Natural killer cell treated with Interleukin-12 subunit alpha and Interleukin-12 subunit beta and Interleukin-15 and Interleukin-18, amount 100 ng/mL, for 72 hours (primary cell): ENCODE measurements around the gene TGFBI. TPM values are rescaled to one million over a fixed set of nuclear protein-coding genes. Genes with fewer than 3 reads are reported as not detected.

Source experiments
- ATAC-seq, 2 donors: fragments of 150-1000 bp; cut with Tn5 transposase in 1 of 2; sonication (Bioruptor Pico), chemical (Tn5 transposase) in 1 of 2; 2 replicates each; pipeline ENCODE4 v1.10.0; 2021
- DNase-seq: peaks from one replicate; pipeline ENCODE4 v3.0.0; 2022; ENCODE audit warnings: low spot score
- H3K27ac Mint-ChIP-seq, 2 donors: 1 replicate in 1 of 2; 2 replicates in 1 of 2; pipeline ENCODE4 v1.8.0; 2022; ENCODE audit warnings: mixed read lengths in 2 of 2, mild to moderate bottlenecking in 1 of 2, moderate library complexity in 1 of 2
- H3K27me3 Mint-ChIP-seq, 2 donors: 1 replicate in 1 of 2; 2 replicates in 1 of 2; pipeline ENCODE4 v1.8.0; 2022; ENCODE audit warnings: mixed read lengths in 2 of 2
- H3K36me3 Mint-ChIP-seq: one replicate; pipeline ENCODE4 v1.8.0; 2022; ENCODE audit warnings: mixed read lengths
- H3K4me1 Mint-ChIP-seq, 2 donors: 1 replicate in 1 of 2; 2 replicates in 1 of 2; pipeline ENCODE4 v1.8.0; 2022; ENCODE audit warnings: low read depth in 2 of 2, mixed read lengths in 2 of 2, mild to moderate bottlenecking in 1 of 2
- H3K4me3 Mint-ChIP-seq: one replicate; pipeline ENCODE4 v1.8.0; 2022; ENCODE audit warnings: mixed read lengths
- H3K9me3 Mint-ChIP-seq: 2 replicates; pipeline ENCODE4 v1.8.0; 2022; ENCODE audit warnings: mixed read lengths
- total RNA-seq, 2 donors: library from RNA; stranded (reverse); gene quantifications; one replicate each; pipeline ENCODE4 v1.2.3, GENCODE V29; 2022

Gene TGFBI
- total RNA-seq, 2 donors from 2014 or later = not detected

DNA sequence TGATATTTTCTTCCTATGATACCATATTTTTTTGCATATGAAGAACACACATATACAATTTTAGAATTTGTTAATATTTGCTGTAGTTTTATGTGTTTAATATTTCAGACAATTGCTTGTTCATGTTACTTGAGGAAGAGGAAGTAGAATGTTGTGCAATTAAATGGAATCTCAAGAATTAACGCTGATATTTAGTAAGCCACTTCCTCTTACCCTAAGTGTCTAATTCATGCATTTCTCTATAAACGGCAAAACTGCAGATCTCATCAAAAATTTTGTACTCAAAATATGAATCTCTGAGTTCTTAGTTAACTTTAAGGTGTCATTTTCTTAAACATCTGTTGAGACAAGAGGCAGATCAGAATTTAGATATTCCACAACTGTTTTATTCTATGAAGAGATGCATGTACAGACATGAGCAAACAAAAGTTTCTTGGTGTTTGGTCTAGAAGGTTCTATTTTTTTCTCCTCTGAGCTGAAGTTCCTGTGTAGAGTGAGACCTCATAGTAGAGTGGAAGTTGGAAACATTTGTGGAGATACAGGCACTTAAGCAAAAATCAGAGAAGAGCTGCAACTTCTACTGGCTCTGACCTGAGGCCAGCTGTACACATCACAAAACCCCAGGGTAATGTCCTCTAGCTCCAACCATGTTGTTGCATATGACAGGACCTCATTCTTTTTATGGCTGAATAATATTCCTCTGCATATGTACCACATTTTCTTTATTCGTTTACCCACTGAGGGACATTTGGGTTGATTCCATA, 16.6 kb upstream of the TGFBI start:
- no peak for DNase-seq
- Mint-ChIP-seq H3K27ac (peak overlapping the region in 1 of 2 donors; percentile 24), H3K4me3 (no peak overlapping the region), H3K4me1 (peaks cover 4 to 11% of the 10 kb centered on the region in 2 donors), H3K9me3 (no peaks in the 10 kb centered on the region), H3K27me3 (peaks cover 41 to 57% of the 10 kb centered on the region in 2 donors), H3K36me3 (no peaks in the 10 kb centered on the region)
- ATAC-seq = no peak

DNA sequence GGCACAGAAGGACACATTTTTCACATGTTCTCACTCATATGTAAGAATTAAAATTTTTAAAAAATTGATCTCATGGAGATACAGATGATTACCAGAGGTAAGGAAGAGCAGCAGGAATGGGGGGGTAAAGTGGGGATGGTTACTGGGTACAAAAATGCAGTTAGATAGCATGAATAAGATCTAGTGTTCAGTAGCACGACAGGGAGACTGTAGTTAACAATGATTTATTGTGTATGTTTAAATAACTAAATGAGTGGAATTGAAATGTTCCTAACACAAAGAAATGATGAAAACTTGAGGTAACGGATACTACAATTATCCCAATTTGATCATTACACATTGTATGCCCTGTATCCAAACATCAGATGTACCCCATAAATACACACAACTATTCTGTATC, 15.2 kb upstream of the TGFBI start:
- ATAC-seq (no peak), DNase-seq (no peak)
- H3K9me3 Mint-ChIP-seq = no peaks in the 10 kb centered on the region
- no peak overlapping the region for H3K27ac Mint-ChIP-seq
- H3K4me1 Mint-ChIP-seq = peaks cover 4 to 11% of the 10 kb centered on the region in 2 donors
- H3K27me3 Mint-ChIP-seq = peaks cover 37 to 50% of the 10 kb centered on the region in 2 donors
- H3K36me3 Mint-ChIP-seq = no peaks in the 10 kb centered on the region
- H3K4me3 Mint-ChIP-seq = no peak overlapping the region

DNA sequence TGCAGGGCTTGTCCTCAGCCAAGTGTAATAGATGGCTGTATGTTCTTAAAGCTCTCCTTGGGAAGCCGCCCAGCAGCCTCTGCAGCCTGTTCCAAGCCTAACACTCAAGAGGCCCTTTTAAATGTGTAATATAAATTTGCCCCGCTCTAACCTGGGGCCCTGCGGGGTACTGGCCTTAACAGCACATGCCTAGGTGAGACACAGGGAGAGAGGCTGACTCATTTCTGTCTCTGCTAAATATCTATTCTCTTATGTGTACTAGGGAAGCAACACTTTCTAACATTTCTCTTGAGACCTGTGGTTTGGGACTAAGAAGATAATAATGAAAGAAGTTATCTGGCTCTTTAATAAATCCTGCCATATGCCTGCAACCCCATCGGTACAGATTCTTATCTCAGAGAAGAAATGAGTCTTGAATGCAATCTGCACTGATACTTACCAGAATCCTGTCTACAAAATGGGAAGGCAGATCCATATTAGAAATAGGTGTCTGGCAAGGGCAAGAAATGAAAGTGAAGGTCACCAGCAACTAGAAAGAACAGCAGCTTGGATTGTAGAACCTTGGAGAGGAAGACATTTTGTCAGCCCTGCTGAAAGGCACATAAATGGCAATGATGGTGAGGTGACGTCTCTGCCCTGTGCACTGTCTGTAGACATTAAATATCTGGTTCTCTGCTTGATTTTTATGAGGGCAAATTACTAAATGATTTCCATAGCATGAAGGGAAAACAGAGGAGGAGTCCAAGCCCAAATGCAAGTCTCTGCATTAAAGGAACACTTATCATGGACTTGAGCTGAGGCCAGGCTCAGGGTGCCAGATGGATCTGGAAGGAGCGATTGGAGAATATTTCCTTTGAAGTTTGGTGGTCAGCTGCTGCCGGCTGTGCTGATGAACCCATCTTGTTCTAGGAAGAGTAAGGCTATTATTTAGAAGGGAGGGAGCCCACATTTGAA, 14.5 kb upstream of the TGFBI start:
- no peaks in the 10 kb centered on the region for H3K9me3 Mint-ChIP-seq
- H3K36me3 Mint-ChIP-seq = no peaks in the 10 kb centered on the region
- H3K27ac Mint-ChIP-seq = no peak overlapping the region
- H3K27me3 Mint-ChIP-seq = peaks cover 37 to 50% of the 10 kb centered on the region in 2 donors
- peaks cover 4 to 11% of the 10 kb centered on the region in 2 donors for H3K4me1 Mint-ChIP-seq
- ATAC-seq (no peak), DNase-seq (no peak)
- H3K4me3 Mint-ChIP-seq = no peak overlapping the region

DNA sequence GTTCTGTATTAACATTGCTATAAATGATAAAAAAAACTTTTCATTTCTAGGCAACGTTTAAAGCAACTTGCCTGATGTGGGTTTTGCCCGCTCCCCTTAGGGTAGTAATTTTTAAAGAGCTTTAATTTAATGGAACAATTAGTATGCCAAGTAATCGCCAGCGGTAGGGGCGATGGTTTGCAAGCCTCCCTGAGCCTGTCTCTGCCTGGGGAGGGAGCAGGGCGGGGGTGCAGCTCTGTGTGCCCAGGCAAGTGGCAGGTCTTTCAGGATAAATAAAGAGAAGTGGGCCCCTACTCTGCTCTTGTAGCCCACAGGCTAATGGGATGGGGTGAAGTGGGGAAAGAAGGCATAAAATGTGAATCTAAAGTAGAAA, 13.8 kb upstream of the TGFBI start:
- no peak for ATAC-seq
- Mint-ChIP-seq H3K4me3 (no peak overlapping the region), H3K4me1 (peaks cover 4 to 12% of the 10 kb centered on the region in 2 donors), H3K27ac (no peak overlapping the region), H3K9me3 (no peaks in the 10 kb centered on the region), H3K36me3 (no peaks in the 10 kb centered on the region), H3K27me3 (peaks cover 37 to 50% of the 10 kb centered on the region in 2 donors)
- no peak for DNase-seq

DNA sequence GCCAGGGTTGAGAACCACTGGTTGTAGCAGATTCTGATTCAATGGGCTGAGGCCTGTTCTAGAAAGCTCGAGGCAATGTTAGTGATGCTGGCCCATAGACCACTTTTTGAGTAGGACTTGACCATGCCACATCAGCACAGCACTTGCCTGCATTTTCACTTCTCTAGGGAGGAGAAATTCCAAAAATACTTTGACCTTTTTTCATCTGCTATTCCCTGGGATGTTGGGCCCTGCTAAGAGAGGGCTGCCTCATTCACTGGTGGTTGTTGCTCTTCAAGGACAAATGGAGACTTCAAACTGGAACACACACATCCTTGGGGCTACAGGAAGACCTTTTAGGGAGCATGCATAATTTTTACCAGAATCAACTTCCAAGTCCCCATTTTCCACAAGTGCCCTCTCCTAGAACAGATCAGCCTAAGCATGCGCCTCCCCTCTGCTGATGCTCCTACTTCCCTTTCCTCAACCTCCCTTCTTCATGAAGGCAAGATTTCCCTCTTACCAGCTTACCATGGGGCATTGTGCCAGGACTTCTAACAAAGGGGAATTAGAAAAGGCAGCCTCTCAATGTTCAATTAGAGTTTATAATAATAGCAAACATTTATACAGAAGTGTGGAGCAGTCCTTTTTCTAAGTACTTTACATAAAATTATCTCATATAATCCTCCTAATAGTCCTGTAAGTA, 12.7 kb upstream of the TGFBI start:
- Mint-ChIP-seq H3K9me3 (no peaks in the 10 kb centered on the region), H3K36me3 (no peaks in the 10 kb centered on the region), H3K4me1 (peaks cover 7 to 21% of the 10 kb centered on the region in 2 donors), H3K27ac (no peak overlapping the region), H3K4me3 (no peak overlapping the region), H3K27me3 (peaks cover 32 to 40% of the 10 kb centered on the region in 2 donors)
- no peak for DNase-seq
- no peak for ATAC-seq

DNA sequence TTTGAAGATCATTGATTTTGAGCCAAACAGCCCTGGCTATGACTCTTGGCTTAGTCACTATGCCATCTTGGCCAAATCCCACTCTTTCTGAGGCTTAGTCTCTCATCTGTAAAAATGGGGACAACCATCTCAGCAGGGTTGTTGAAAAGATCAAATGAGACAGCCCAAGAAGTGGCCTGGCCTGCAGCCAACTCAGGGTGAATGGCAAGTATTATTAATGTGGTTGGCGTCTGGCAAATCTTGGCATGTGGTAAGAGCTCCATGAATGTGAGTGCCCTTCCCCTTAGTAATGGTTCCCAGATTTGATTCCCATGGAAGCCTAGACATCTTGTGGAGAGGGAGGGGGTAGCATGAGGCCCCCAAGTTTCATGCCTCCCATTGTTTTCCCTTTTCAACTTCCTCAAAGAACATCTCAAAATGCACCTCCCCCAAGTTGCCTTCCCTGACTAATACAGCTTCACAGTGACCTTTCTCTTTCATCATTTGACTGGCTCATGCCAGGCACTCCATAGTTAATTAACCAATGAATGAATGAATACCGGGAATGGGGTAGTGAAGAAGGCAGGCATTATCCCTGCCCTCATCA, 11.8 kb upstream of the TGFBI start:
- H3K36me3 Mint-ChIP-seq = no peaks in the 10 kb centered on the region
- H3K4me3 Mint-ChIP-seq = no peak overlapping the region
- no peak overlapping the region for H3K27ac Mint-ChIP-seq
- peaks cover 7 to 14% of the 10 kb centered on the region in 2 donors for H3K4me1 Mint-ChIP-seq
- no peak for ATAC-seq
- DNase-seq = no peak
- peaks cover 30 to 31% of the 10 kb centered on the region in 2 donors for H3K27me3 Mint-ChIP-seq
- H3K9me3 Mint-ChIP-seq = no peaks in the 10 kb centered on the region

DNA sequence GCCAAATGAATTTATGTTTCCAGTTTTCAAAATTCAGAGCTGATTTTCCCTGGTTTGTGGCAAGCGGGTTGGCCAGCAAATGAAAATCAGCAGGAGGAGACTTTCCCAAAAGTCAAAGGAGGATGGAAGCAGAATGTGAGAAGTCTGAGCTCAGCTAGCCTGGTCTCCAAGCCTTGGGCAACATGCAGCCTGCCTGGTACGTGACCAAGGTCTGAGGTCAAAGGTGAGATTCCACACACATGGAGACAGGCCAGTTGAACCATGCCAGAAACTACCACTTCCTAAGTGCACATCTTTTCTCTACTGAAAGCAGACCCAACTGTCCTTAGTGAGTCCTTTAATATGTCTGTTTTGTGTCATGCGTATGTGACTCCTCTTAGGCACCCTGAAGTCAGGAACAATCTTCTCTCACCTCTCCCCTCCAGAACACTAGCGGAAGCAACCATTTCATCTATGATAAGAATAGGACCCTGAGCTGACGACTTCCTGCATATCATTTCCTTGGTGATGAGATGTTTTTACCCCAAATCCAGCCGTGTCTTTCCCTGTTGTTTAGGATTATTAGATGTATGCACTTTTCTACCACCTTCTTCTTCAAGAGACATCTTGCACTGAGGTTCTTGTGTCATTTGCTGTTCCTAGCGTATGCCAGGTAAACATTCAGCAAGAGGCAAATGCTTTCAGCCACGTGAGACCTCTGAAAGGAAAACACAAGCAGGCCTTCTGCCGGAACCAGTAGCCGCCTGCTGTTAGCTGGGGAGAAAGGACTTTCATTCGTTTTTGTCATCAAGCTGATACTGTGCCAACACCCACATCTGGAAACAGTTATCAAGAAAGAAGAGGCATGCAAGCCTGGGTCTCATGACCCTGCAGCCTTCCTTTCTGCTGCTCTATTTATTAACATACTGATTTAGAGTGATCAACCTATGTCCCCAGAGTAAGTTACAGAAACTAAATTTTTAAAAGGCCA, 9.7 kb upstream of the TGFBI start:
- ATAC-seq (no peak), DNase-seq (no peak)
- Mint-ChIP-seq H3K9me3 (no peaks in the 10 kb centered on the region), H3K4me3 (no peak overlapping the region), H3K27ac (no peak overlapping the region), H3K4me1 (peaks cover 4 to 11% of the 10 kb centered on the region in 2 donors), H3K36me3 (no peaks in the 10 kb centered on the region), H3K27me3 (peaks cover 29 to 31% of the 10 kb centered on the region in 2 donors)

DNA sequence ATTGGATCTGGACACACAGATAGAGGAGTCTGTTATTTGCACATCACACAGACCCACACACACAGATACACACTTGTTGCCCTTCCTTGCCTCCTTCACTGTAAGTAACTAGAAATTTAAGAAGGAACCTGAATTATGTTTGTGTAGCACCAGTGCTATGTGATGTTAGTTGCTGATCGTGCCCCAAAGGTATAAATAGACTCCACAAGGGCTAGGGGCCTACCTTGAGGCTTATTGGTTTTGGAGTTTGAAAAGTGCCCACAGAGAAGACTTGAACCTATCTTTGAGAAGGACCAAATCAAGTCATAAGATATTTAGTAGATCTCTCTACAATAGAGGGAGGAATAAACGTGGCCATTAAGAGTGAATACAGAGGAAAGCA, 8.8 kb upstream of the TGFBI start:
- DNase-seq (no peak), ATAC-seq (no peak)
- H3K27ac Mint-ChIP-seq = peak overlapping the region in 1 of 2 donors; percentile 20
- H3K9me3 Mint-ChIP-seq = no peaks in the 10 kb centered on the region
- peaks cover 21 to 25% of the 10 kb centered on the region in 2 donors for H3K27me3 Mint-ChIP-seq
- H3K4me3 Mint-ChIP-seq = no peak overlapping the region
- no peaks in the 10 kb centered on the region for H3K36me3 Mint-ChIP-seq
- peaks cover 4 to 11% of the 10 kb centered on the region in 2 donors for H3K4me1 Mint-ChIP-seq

DNA sequence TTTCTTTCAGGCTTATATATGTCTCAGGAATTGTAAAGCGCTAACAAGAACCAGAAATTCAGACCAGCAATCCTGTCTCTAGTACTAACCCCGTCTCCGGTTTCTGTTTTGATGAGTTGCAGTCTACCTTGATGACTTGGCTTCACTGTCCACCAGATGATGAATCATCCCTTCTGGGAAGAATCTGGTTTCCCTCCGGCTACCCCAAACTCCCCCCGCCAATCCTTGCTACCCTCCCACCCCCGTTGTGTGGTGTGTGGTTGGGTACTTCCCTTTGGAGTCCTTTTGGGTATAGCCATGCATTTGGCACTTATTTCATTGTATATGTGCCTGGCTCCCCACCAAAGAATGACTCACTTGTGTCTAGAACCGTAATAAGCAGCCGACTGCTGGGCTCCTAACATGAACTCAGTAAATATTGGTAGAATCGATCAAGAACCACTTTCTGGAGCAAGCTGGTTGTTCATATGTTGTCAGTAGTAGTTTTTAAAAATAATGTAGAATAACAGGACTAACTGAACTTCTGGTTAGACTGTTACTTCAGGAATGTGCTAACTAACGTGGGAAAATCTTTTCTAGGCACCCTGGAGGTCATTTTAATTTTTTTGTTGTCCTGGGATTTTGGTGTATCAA, 8.3 kb upstream of the TGFBI start:
- Mint-ChIP-seq H3K27me3 (peaks cover 16 to 20% of the 10 kb centered on the region in 2 donors), H3K27ac (peak overlapping the region in 1 of 2 donors; percentile 20), H3K36me3 (no peaks in the 10 kb centered on the region), H3K4me1 (peaks cover 4 to 11% of the 10 kb centered on the region in 2 donors), H3K4me3 (peak overlapping the region; percentile 7), H3K9me3 (no peaks in the 10 kb centered on the region)
- peak; percentile 82 to 91 for ATAC-seq
- DNase-seq = no peak

DNA sequence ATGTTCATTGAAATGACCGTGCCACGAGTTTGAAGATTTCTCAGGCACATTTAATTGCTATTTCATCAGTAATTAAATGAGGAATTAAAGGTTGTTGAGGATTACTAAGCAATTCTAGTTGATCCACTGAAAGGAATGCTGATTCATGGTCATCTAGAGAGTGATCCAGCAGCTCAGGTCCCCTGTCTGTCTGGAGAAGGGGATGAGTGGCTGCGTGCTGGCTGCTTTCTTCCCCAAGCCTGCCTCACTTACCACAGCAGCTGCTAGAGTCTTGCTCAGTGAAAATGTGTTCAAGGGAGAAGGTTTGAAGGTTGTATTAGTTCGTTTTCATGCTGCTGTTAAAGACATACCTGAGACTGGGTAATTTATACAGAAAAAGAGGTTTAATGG, 7.8 kb upstream of the TGFBI start:
- Mint-ChIP-seq H3K4me3 (no peak overlapping the region), H3K4me1 (peaks cover 4 to 11% of the 10 kb centered on the region in 2 donors), H3K27me3 (peaks cover 14 to 20% of the 10 kb centered on the region in 2 donors), H3K36me3 (no peaks in the 10 kb centered on the region), H3K27ac (peak overlapping the region in 1 of 2 donors; percentile 20), H3K9me3 (no peaks in the 10 kb centered on the region)
- ATAC-seq = no peak
- DNase-seq = no peak

DNA sequence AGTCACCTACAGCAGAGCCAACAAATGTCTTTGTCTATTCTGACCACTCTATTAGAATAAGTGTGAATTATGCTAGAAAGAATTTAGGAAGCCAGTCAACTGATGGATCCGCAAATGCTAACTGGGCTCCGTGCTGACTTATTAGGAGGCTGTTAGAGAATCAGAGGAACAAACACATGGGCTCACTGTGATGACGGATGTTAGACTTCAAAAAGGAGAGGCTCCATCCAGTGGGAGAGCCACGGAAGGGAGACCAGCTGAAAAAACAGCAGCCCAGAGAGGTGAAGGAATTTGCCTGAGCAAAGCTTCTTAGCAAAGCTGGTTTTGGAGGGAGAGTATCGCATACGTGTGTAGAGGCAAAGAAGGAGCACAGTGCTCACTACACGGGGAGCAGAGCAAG, 5.8 kb upstream of the TGFBI start:
- H3K27me3 Mint-ChIP-seq = peaks cover 33 to 36% of the 10 kb centered on the region in 2 donors
- no peak for ATAC-seq

DNA sequence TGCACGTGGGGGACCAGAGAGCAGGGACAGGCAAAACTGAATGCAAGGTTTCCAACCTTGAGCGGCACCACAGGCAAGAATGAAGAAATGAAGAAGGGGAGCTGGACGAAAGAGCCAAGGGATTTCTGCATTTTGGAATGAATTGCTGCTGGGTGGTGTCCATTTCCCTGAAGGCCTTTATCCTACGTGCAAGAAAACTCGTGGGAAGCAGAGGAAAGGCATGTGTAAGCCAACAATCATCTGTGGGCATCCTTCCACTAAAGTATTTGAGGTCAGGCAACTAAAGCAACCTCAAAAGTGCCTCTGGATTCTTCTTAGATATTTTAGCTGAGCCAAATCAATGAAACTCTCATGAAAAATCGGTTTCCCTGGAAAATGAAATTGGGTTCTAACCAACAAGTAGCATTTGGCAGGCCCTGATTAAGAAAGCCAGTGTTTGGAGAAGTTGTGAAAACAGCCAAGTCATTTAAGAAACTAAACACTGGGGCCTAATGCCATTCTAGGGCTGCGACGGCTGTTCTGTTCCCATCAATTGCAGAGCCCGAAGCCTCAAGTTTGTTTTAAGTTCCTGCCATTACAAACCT, 4.7 kb upstream of the TGFBI start:
- Mint-ChIP-seq H3K36me3 (no peaks in the 10 kb centered on the region), H3K4me3 (no peak overlapping the region), H3K27me3 (peaks cover 36% of the 10 kb centered on the region in 2 donors), H3K4me1 (peaks cover 4 to 11% of the 10 kb centered on the region in 2 donors), H3K9me3 (no peaks in the 10 kb centered on the region), H3K27ac (no peak overlapping the region)
- DNase-seq (no peak), ATAC-seq (no peak)

More for the DNA sequence above, 5.8 kb upstream of the TGFBI start:
- Mint-ChIP-seq H3K27ac (no peak overlapping the region), H3K9me3 (no peaks in the 10 kb centered on the region), H3K36me3 (no peaks in the 10 kb centered on the region), H3K4me1 (peaks cover 4 to 11% of the 10 kb centered on the region in 2 donors), H3K4me3 (no peak overlapping the region)
- DNase-seq = no peak
